ENCODE data around the gene MORC4.

GRCh38 chrX:107025545-107025944 lies 25.5 kb upstream of the MORC4 start:
- TF ChIP-seq CTCF (IDR thresholded peaks at IDR 0.05) (peak in 3 of 4 experiments; percentile 12 to 31 (median 28)), POLR2A (IDR thresholded peaks at IDR 0.05) (no peak)

Measured in uterus (tissue), 2 donors.